WTC11 (cell line): ENCODE data around the gene UBN1.

ENCODE experiments used
- FOXK1 ChIP-seq: sonication (generic); formaldehyde crosslinking; IDR thresholded peaks from 2 replicates; pipeline ENCODE4 v1.8.0; 2022; ENCODE audit warnings: mild to moderate bottlenecking, moderate library complexity, missing genetic modification reagents
- ZNF121 ChIP-seq: sonication (generic); formaldehyde crosslinking; IDR thresholded peaks from 2 replicates; pipeline ENCODE4 v1.8.0; 2023; ENCODE audit warnings: missing genetic modification reagents
- TF ChIP-seq, protein P1 (sequence below): fragments of 250-450 bp; sonication (Bioruptor Pico); IDR thresholded peaks from 2 replicates; pipeline ENCODE4 v2.1.2; 2022; ENCODE audit warnings: mild to moderate bottlenecking, moderate library complexity
- TF ChIP-seq, protein P2 (sequence below): fragments of 200-600 bp; IDR thresholded peaks from 2 replicates; pipeline ENCODE4 v1.8.0; 2022; ENCODE audit warnings: antibody characterized with exemption

DNA sequence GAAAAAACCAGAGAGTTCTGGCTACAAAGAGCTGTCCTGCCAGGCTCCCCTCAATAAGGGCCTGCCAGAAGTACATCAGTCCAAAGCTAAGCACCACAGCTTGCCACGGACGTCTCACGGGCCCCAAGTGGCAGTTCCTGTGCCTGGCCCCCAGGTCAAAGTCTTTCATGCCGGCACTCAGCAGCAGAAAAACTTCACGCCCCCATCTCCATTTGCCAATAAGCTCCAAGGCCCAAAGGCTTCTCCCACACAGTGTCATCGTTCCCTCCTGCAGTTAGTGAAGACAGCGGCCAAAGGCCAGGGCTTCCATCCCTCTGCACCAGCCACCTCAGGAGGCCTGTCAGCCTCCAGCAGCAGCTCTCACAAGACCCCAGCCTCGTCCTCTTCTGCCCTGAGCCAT, 27.4 kb downstream of the UBN1 start:
- TF ChIP-seq, protein P1, sequence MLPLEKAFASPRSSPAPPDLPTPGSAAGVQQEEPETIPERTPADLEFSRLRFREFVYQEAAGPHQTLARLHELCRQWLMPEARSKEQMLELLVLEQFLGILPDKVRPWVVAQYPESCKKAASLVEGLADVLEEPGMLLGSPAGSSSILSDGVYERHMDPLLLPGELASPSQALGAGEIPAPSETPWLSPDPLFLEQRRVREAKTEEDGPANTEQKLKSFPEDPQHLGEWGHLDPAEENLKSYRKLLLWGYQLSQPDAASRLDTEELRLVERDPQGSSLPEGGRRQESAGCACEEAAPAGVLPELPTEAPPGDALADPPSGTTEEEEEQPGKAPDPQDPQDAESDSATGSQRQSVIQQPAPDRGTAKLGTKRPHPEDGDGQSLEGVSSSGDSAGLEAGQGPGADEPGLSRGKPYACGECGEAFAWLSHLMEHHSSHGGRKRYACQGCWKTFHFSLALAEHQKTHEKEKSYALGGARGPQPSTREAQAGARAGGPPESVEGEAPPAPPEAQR (CRISPR knock-in tag): no peak
- TF ChIP-seq, protein P2, sequence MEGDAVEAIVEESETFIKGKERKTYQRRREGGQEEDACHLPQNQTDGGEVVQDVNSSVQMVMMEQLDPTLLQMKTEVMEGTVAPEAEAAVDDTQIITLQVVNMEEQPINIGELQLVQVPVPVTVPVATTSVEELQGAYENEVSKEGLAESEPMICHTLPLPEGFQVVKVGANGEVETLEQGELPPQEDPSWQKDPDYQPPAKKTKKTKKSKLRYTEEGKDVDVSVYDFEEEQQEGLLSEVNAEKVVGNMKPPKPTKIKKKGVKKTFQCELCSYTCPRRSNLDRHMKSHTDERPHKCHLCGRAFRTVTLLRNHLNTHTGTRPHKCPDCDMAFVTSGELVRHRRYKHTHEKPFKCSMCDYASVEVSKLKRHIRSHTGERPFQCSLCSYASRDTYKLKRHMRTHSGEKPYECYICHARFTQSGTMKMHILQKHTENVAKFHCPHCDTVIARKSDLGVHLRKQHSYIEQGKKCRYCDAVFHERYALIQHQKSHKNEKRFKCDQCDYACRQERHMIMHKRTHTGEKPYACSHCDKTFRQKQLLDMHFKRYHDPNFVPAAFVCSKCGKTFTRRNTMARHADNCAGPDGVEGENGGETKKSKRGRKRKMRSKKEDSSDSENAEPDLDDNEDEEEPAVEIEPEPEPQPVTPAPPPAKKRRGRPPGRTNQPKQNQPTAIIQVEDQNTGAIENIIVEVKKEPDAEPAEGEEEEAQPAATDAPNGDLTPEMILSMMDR: no peak
- TF ChIP-seq FOXK1 (CRISPR knock-in tag) (no peak), ZNF121 (no peak)
